KMS-11 (cell line): ENCODE results near the gene ELOVL7.
"Not testable (repeated sequence)": the region's sequence is repeated elsewhere in the genome, so short reads cannot be mapped to it uniquely, and the experiment has no call there.

Experiments used
- H2AFZ ChIP-seq: fragments of 200-600 bp; sonication (generic); 2 replicates; pipeline ENCODE4 v1.6.1; 2016; ENCODE audit warnings: antibody characterized with exemption, mixed run types, low read depth
- H3K27ac ChIP-seq: fragments of 200-600 bp; sonication (generic); 2 replicates; pipeline ENCODE4 v1.6.1; 2016; ENCODE audit warnings: mild to moderate bottlenecking, mixed run types
- H3K27me3 ChIP-seq: fragments of 200-600 bp; sonication (generic); 2 replicates; pipeline ENCODE4 v1.6.1; 2017; ENCODE audit warnings: mild to moderate bottlenecking, low read depth, mixed run types, moderate library complexity; ENCODE audit not compliant: insufficient read depth
- H3K36me3 ChIP-seq: fragments of 200-600 bp; sonication (generic); 2 replicates; pipeline ENCODE4 v1.6.1; 2017; ENCODE audit warnings: mild to moderate bottlenecking, mixed run types; ENCODE audit not compliant: insufficient read depth
- H3K4me1 ChIP-seq: fragments of 200-600 bp; sonication (generic); 2 replicates; pipeline ENCODE4 v1.6.1; 2016; ENCODE audit warnings: mild to moderate bottlenecking, low read depth, mixed run types; ENCODE audit not compliant: poor library complexity, severe bottlenecking
- H3K4me2 ChIP-seq: fragments of 200-600 bp; sonication (generic); 2 replicates; pipeline ENCODE4 v1.7.0; 2016; ENCODE audit warnings: mild to moderate bottlenecking, mixed run types
- H3K4me3 ChIP-seq: fragments of 200-600 bp; sonication (generic); IDR thresholded peaks from 2 replicates; pipeline ENCODE4 v1.6.1; 2017; ENCODE audit warnings: low read depth, low read length, mixed read lengths; ENCODE audit not compliant: insufficient read depth
- H3K79me2 ChIP-seq: fragments of 200-600 bp; sonication (generic); 2 replicates; pipeline ENCODE4 v1.6.1; 2016; ENCODE audit warnings: low read depth, mixed run types; ENCODE audit not compliant: insufficient read depth
- H3K9ac ChIP-seq: fragments of 200-600 bp; sonication (generic); 2 replicates; pipeline ENCODE4 v1.6.1; 2016; ENCODE audit warnings: mild to moderate bottlenecking, mixed run types
- H4K20me1 ChIP-seq: fragments of 200-600 bp; sonication (generic); 2 replicates; pipeline ENCODE4 v1.6.1; 2016; ENCODE audit warnings: mild to moderate bottlenecking, mixed run types; ENCODE audit not compliant: insufficient read depth
- TF ChIP-seq, protein P1 (sequence below): fragments of 200-600 bp; sonication (generic); conservative IDR thresholded peaks from 2 replicates; pipeline ENCODE4 v1.6.1; 2017; ENCODE audit warnings: low read depth, mild to moderate bottlenecking, antibody characterized with exemption, low read length, moderate library complexity, mixed read lengths

The ELOVL7 gene

DNA sequence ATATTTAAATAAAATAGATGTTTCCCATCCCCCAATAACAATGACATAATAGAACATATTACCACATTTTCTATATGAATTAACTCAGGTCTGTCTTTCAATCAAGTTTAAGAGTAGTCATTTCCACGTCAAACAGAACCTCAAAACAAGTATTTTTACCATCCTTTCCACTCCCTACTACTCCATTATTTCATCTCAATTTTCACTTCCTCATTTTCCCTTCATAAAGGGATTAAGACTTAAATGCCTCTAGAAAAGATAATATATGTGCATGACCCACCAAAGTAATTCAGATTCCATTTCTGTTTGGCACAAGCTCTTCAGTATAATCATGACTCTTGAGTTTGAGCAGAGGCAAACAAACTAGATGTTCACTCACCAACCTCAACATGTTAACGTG lies 40.4 kb downstream of the ELOVL7 start:
- H3K27ac ChIP-seq, result no peak overlapping the region
- no peak overlapping the region for H3K4me2 ChIP-seq
- H3K4me3 ChIP-seq, result no peak overlapping the region
- no peaks in the 10 kb centered on the region for H3K36me3 ChIP-seq
- H3K27me3 ChIP-seq, result no peaks in the 10 kb centered on the region
- H2AFZ ChIP-seq, result no peak overlapping the region
- no peaks in the 10 kb centered on the region for H3K79me2 ChIP-seq
- TF ChIP-seq, protein P1, sequence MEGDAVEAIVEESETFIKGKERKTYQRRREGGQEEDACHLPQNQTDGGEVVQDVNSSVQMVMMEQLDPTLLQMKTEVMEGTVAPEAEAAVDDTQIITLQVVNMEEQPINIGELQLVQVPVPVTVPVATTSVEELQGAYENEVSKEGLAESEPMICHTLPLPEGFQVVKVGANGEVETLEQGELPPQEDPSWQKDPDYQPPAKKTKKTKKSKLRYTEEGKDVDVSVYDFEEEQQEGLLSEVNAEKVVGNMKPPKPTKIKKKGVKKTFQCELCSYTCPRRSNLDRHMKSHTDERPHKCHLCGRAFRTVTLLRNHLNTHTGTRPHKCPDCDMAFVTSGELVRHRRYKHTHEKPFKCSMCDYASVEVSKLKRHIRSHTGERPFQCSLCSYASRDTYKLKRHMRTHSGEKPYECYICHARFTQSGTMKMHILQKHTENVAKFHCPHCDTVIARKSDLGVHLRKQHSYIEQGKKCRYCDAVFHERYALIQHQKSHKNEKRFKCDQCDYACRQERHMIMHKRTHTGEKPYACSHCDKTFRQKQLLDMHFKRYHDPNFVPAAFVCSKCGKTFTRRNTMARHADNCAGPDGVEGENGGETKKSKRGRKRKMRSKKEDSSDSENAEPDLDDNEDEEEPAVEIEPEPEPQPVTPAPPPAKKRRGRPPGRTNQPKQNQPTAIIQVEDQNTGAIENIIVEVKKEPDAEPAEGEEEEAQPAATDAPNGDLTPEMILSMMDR, result no peak
- no peak overlapping the region for H3K9ac ChIP-seq
- H3K4me1 ChIP-seq, result no peaks in the 10 kb centered on the region
- no peaks in the 10 kb centered on the region for H4K20me1 ChIP-seq

DNA sequence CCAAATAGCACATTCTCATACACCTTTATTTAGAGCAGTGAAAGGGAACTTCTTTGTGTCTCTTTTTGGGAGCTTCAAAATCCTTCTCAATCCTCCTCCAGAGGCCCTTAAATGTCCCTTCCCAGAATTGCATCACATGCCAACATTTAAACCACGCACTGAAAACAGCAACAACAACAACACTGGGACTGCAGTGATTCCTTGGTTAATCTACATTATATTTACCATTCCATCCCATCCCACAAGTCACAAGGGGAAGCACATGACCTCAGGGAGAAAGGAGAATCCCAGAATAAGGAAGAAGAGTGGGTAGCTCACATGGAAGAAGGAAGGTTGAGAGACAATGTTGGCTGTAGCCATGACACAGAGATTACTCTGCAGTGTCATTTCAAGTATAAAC lies 41.1 kb downstream of the ELOVL7 start:
- no peaks in the 10 kb centered on the region for H3K36me3 ChIP-seq
- H3K79me2 ChIP-seq, result no peaks in the 10 kb centered on the region
- H3K4me3 ChIP-seq, result no peak overlapping the region
- H3K9ac ChIP-seq, result no peak overlapping the region
- no peaks in the 10 kb centered on the region for H4K20me1 ChIP-seq
- H3K27ac ChIP-seq, result no peak overlapping the region
- H3K27me3 ChIP-seq, result no peaks in the 10 kb centered on the region
- no peaks in the 10 kb centered on the region for H3K4me1 ChIP-seq
- no peak overlapping the region for H3K4me2 ChIP-seq
- TF ChIP-seq, protein P1, result no peak
- H2AFZ ChIP-seq, result no peak overlapping the region

DNA sequence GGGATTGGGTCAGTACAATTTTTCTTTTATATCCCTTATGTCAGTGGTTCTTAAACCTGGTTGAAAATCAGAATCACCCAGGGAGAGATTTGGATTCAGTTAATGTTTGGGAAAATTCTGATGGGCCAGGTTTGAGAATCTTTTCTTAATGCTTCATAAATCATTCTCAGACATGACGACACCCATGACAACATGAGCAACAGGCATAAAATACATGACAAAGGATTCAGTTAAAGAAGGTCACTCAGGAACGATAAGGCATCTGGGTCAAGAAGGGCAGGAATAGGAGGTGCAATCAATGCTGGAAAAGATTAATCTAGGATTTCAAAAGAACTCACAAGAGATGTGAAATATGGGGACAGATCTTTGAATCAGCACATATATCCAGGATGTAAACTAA lies 41.8 kb downstream of the ELOVL7 start:
- Histone ChIP-seq H4K20me1 (no peaks in the 10 kb centered on the region), H3K4me3 (no peak overlapping the region), H2AFZ (no peak overlapping the region), H3K79me2 (no peaks in the 10 kb centered on the region), H3K27me3 (no peaks in the 10 kb centered on the region), H3K27ac (no peak overlapping the region), H3K4me1 (no peaks in the 10 kb centered on the region), H3K4me2 (no peak overlapping the region), H3K36me3 (no peaks in the 10 kb centered on the region), H3K9ac (no peak overlapping the region)
- TF ChIP-seq, protein P1, result no peak

DNA sequence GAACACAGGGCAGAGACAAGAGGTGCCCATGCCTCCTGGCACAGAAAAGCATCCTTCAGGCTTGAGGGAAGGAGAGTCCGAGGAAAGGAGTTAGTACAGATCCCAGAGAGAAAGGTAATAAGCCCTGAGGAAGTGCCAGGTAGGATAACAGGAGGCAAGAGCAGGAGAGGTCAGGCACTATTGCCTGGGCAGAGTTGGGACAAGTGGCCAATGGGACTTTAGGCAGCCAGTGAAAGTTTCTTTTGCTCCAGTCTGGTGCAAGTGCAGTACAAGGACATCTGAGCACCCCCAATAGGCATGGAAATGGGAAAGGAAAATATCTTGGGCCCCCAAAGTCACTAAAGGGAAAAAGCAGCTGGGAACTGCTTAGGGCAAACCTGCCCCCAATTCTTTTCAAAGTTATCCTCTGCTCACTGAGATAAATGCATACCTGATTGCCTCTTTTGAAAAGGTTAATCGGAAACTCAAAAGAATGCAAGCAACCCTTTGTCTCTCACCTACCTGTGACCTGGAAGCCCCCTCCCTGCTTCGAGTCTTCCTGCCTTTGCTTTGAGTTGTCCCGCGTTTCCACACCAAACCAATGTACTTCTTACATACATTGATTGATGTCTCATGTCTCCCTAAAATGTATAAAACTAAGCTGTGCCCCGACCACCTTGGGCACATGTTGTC lies 46.5 kb downstream of the ELOVL7 start:
- H3K36me3 ChIP-seq, result no peaks in the 10 kb centered on the region
- no peaks in the 10 kb centered on the region for H3K4me1 ChIP-seq
- no peak overlapping the region for H3K27ac ChIP-seq
- H4K20me1 ChIP-seq, result no peaks in the 10 kb centered on the region
- H2AFZ ChIP-seq, result no peak overlapping the region
- H3K79me2 ChIP-seq, result no peaks in the 10 kb centered on the region
- no peak overlapping the region for H3K4me3 ChIP-seq
- no peak overlapping the region for H3K9ac ChIP-seq
- H3K4me2 ChIP-seq, result no peak overlapping the region
- TF ChIP-seq, protein P1, result no peak
- no peaks in the 10 kb centered on the region for H3K27me3 ChIP-seq

DNA sequence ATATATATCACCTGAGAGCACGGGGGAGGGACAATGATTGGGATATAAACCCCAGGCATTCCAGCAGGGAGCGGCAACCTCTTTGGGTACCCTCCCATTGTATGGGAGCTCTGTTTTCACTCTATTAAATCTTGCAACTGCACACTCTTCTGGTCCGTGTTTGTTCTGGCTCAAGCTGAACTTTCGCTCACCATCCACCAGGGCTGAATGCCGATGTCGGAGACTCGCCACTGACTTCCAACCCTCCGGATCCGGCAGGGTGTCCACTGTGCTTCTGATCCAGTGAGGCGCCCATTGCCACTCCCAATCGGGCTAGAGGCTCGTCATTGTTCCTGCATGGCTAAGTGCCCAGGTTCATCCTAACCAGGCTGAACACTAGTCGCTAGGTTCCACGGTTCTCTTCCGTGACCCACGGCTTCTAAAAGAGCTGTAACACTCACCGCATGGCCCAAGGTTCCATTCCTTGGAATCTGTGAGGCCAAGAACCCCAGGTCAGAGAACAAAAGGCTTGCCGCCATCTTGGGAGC lies 48.6 kb downstream of the ELOVL7 start:
- not testable (repeated sequence) for H4K20me1 ChIP-seq, H3K9ac ChIP-seq, H3K4me3 ChIP-seq, H3K27ac ChIP-seq, H3K36me3 ChIP-seq, H3K79me2 ChIP-seq, H3K4me2 ChIP-seq, H2AFZ ChIP-seq, H3K27me3 ChIP-seq, H3K4me1 ChIP-seq
